GM12878 (cell line): ENCODE data around the gene SFXN4. TPM values are rescaled to one million over a fixed set of nuclear protein-coding genes. Genes with fewer than 3 reads are reported as not detected.

Experiments
- ATAC-seq: fragments of 200-7000 bp; cut with Tn5 transposase; 3 replicates; pipeline ENCODE4 v1.9.1; 2020; ENCODE audit warnings: mild to moderate bottlenecking, moderate library complexity
- BruUV-seq: library from RNA; stranded (reverse); fragments of 400-500 nt; replicated peaks from 2 replicates; lab custom pipeline; 2021; lab: Mats Ljungman, UMichigan
- CTCF ChIA-PET: fragments of 300-600 bp; sonication (Branson Sonifier 250); formaldehyde crosslinking; extraction: SDS; loops from one replicate; lab custom pipeline; 2021; ENCODE audit warnings: inconsistent platforms; lab: Yijun Ruan, JAX
- POLR2A ChIA-PET: fragments of 350-600 bp; formaldehyde crosslinking; extraction: SDS; loops from one replicate; lab custom pipeline; 2021; ENCODE audit warnings: inconsistent platforms; lab: Charles Lee
- RAD21 ChIA-PET: fragments of 300-600 bp; sonication (Branson Sonifier 250); formaldehyde crosslinking; loops from one replicate; lab custom pipeline; 2023; ENCODE audit warnings: antibody characterized with exemption; ENCODE audit not compliant: unreplicated experiment; lab: Charles Lee
- SMC1A ChIA-PET: fragments of 300-600 bp; sonication (Branson Sonifier 250); formaldehyde crosslinking; loops from one replicate; lab custom pipeline; 2023; ENCODE audit not compliant: unreplicated experiment, uncharacterized antibody; lab: Charles Lee
- DNase-seq: peaks from one replicate; pipeline ENCODE4 v3.0.0-alpha.2; 2011; ENCODE audit warnings: low read depth, low spot score
- FAIRE-seq: peaks from 3 replicates; lab custom pipeline; 2011; peaks lifted over from hg19 to GRCh38; lab: Jason Lieb, UNC
- H2AFZ ChIP-seq: 2 replicates; pipeline ENCODE4 v1.6.0; 2011; ENCODE audit warnings: low read depth, low read length, control low read depth; ENCODE audit not compliant: control insufficient read depth
- H3K27ac ChIP-seq: 2 replicates; pipeline ENCODE4 v1.5.1; 2011; ENCODE audit warnings: control low read depth; ENCODE audit not compliant: control insufficient read depth, insufficient read depth
- H3K27me3 ChIP-seq, 2 experiments: replicated peaks in 1 of 2; 2 replicates each; pipeline versions ENCODE4 v1.6.0 to v1.6.1; 2011; ENCODE audit warnings: low read length in 1 of 2; ENCODE audit not compliant: control insufficient read depth in 2 of 2, insufficient read depth in 2 of 2
- H3K36me3 ChIP-seq, 2 experiments: 2 replicates each; pipeline ENCODE4 v1.5.1; 2011; ENCODE audit warnings: low read length in 1 of 2; ENCODE audit not compliant: control insufficient read depth in 2 of 2, insufficient read depth in 2 of 2
- H3K4me1 ChIP-seq: 2 replicates; pipeline ENCODE4 v1.6.1; 2011; ENCODE audit warnings: mild to moderate bottlenecking, low read length, moderate library complexity, mixed read lengths; ENCODE audit not compliant: control insufficient read depth, insufficient read depth
- H3K4me2 ChIP-seq: 2 replicates; pipeline ENCODE4 v1.6.0; 2011; ENCODE audit warnings: control low read depth; ENCODE audit not compliant: control insufficient read depth, insufficient read depth
- H3K4me3 ChIP-seq: fragments of 200-600 bp; sonication (generic); 2 replicates; pipeline ENCODE4 v1.5.1; 2016
- H3K79me2 ChIP-seq: 2 replicates; pipeline ENCODE4 v1.6.0; 2011; ENCODE audit warnings: low read length; ENCODE audit not compliant: control insufficient read depth, insufficient read depth
- H3K9ac ChIP-seq: 2 replicates; pipeline ENCODE4 v1.8.0; 2011; ENCODE audit warnings: low read length, control low read depth, mixed read lengths; ENCODE audit not compliant: control insufficient read depth, insufficient read depth
- H3K9me3 ChIP-seq: replicated peaks from 3 replicates; pipeline ENCODE4 v1.5.1; 2011; ENCODE audit warnings: mild to moderate bottlenecking, low read length; ENCODE audit not compliant: control insufficient read depth, insufficient read depth
- H4K20me1 ChIP-seq: 2 replicates; pipeline ENCODE4 v1.6.0; 2011; ENCODE audit not compliant: control insufficient read depth, insufficient read depth
- CREB1 ChIP-seq: IDR thresholded peaks from 2 replicates; pipeline ENCODE4 v1.6.1; 2012; ENCODE audit warnings: low read depth, mild to moderate bottlenecking, inconsistent platforms
- CTCF ChIP-seq, 3 experiments: IDR thresholded peaks in 2 of 3; conservative IDR thresholded peaks in 1 of 3; 2 replicates each; pipeline ENCODE4 v1.5.1; 2011; ENCODE audit warnings: low read depth in 3 of 3, low read length in 3 of 3, mild to moderate bottlenecking in 3 of 3, control low read depth in 2 of 3, moderate library complexity in 2 of 3, inconsistent platforms in 1 of 3, mixed read lengths in 1 of 3; ENCODE audit not compliant: control insufficient read depth in 2 of 3, insufficient read depth in 1 of 3; ENCODE audit errors: extremely low read depth in 1 of 3
- EP300 ChIP-seq, 2 experiments: fragments of 150-350 bp in 1 of 2; IDR thresholded peaks; 2 replicates each; pipeline ENCODE4 v1.6.1; 2011 to 2012; ENCODE audit warnings: low read depth in 2 of 2, low read length in 2 of 2, borderline replicate concordance in 1 of 2, improper control_type of control experiment in 1 of 2, inconsistent platforms in 1 of 2; ENCODE audit not compliant: control insufficient read depth in 1 of 2
- KDM1A ChIP-seq: fragments of 200-600 bp; sonication (generic); IDR thresholded peaks from 2 replicates; pipeline ENCODE4 v1.6.1; 2016; ENCODE audit warnings: borderline replicate concordance
- NFYB ChIP-seq: IDR thresholded peaks from 2 replicates; pipeline ENCODE4 v1.6.1; 2011; ENCODE audit warnings: low read depth, mild to moderate bottlenecking, low read length, improper control_type of control experiment, moderate library complexity; ENCODE audit not compliant: insufficient read depth
- NR2C2 ChIP-seq: IDR thresholded peaks from 2 replicates; pipeline ENCODE4 v1.6.1; 2011; ENCODE audit warnings: borderline replicate concordance, low read depth; ENCODE audit not compliant: control insufficient read depth, insufficient read length
- RAD21 ChIP-seq: IDR thresholded peaks from 2 replicates; pipeline ENCODE4 v1.6.1; 2011; ENCODE audit warnings: mild to moderate bottlenecking, low read depth, low read length, moderate library complexity; ENCODE audit not compliant: insufficient read depth
- SMAD5 ChIP-seq: IDR thresholded peaks from 2 replicates; pipeline ENCODE4 v1.6.1; 2016; ENCODE audit warnings: antibody characterized with exemption, low read depth
- SMC3 ChIP-seq: IDR thresholded peaks from 2 replicates; pipeline ENCODE4 v1.6.1; 2011; ENCODE audit warnings: low read length, improper control_type of control experiment, borderline replicate concordance
- ZSCAN29 ChIP-seq: fragments of 450-650 bp; IDR thresholded peaks from 2 replicates; pipeline ENCODE4 v1.6.1; 2017; ENCODE audit warnings: mild to moderate bottlenecking, moderate library complexity
- WGBS: methylation state at CpG from one replicate; pipeline ENCODE4 v1.1.6; 2016; ENCODE audit warnings: low lambda C conversion rate; ENCODE audit not compliant: insufficient replicate concordance, insufficient coverage; ENCODE audit errors: missing lambda C conversion rate; 5-methylcytosine and 5-hydroxymethylcytosine counted together
- in situ Hi-C: fragments of 300-500 bp; cut with MboI; formaldehyde crosslinking; loops from 9 replicates; pipeline ENCODE4 v1.14.3; 2018; ENCODE audit warnings: mixed read lengths
- intact Hi-C: fragments of 100-400 bp; cut with micrococcal nuclease; formaldehyde crosslinking; loops from one replicate; pipeline ENCODE4 v1.14.2; 2022; ENCODE audit not compliant: unreplicated experiment
- polyA plus RNA-seq, 11 experiments: library from polyadenylated mRNA; depleted of rRNA in 4 of 11; unstranded in 6 of 11; stranded (reverse) in 5 of 11; fragments of >200 nt; fragmentation: Nextera tagmentation in 4 of 11; fragmentation: Illumina TruSeq in 1 of 11; extraction: Ambion mirVana in 4 of 11; extraction: Trizol in 1 of 11; gene quantifications; 1 replicate in 1 of 11; 2 replicates in 10 of 11; pipeline versions ENCODE4 v1.2.1 to v1.2.3, GENCODE V29; 2011 to 2016; ENCODE audit warnings: inconsistent platforms in 2 of 11, missing spikeins in 2 of 11, low read depth in 1 of 11
- total RNA-seq, 4 experiments: library from RNA; depleted of rRNA in 3 of 4; stranded (reverse); fragments of >200 nt in 3 of 4; fragmentation: Illumina TruSeq in 1 of 4; extraction: Trizol in 1 of 4; gene quantifications; 2 replicates each; pipeline versions ENCODE4 v1.2.1 to v1.2.3, GENCODE V29; 2013 to 2021

Gene SFXN4
- total and polyA plus RNA-seq, 10 of the 15 experiments (the other 5 are each of a cell fraction or from before 2014, with no cell fraction given), result 40.7 to 111 (median 48.8) TPM

DNA sequence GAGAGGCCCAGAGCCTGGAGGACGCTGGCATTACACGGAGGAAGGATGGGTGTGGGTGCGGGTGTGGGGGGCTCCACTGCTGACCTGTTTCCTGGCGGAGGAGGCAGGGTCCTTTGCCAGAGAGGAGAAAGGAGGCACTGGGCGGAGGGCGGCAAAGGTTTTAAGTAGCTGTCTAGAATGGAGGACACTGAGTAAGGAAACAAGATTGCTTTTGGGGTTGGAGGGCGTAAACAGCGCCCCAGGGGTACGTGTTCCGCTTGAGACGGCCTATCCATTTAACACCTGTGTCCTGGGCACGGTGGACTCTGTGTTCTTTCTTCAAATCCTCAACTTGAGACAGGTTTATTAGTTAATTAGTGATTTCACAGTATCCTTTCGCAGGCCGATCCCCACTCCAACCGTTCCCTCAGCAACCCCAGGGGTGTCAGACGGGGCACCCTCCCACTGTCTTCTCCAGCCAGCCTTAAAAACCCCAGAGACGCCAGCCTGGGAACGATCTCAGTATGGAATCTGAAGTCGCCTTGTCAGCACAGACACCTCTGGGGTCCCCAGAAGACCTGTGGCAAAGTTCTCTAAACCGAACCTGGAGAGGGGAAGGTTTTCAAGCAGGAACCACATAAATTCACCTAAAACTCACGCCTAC is 24.8 kb downstream of the SFXN4 start (continued):
- TF ChIP-seq NFYB, result no peak
- TF ChIP-seq EP300 (IDR thresholded peaks at IDR 0.05; ENCODE audit: borderline replicate concordance in 1 of 2, control insufficient read depth in 1 of 2, low read depth in 2 of 2, low read length in 2 of 2), result no peak

GRCh38 chr10:119139464-119140067 is 25.9 kb downstream of the SFXN4 start:
- ChIA-PET SMC1A (interaction anchor here (0.9 to 1.3 kb wide), 2 partner anchors 58 to 350 kb away, joined by 3 to 4 read pairs; no protein-coding TSS in a partner anchor), RAD21 (interaction anchor here (0.7 kb wide), 1 partner anchor 350 kb away, joined by 3 read pairs; no protein-coding TSS in a partner anchor), POLR2A (no interaction called here), CTCF (interaction anchor here (1.0 to 2.2 kb wide), 3 partner anchors 13 to 306 kb away, joined by 3 to 16 read pairs (median 3); no protein-coding TSS in a partner anchor)
- Histone ChIP-seq H3K4me2 (no peak overlapping the region), H3K4me1 (no peaks in the 10 kb centered on the region), H2AFZ (no peak overlapping the region), H3K9ac (no peak overlapping the region), H3K27ac (no peak overlapping the region), H3K36me3 (peaks cover 5 to 8% of the 10 kb centered on the region in 2 experiments; a peak in 3 of 4 replicates), H3K27me3 (no peaks in the 10 kb centered on the region), H3K4me3 (no peak overlapping the region), H3K79me2 (no peaks in the 10 kb centered on the region), H4K20me1 (no peaks in the 10 kb centered on the region), H3K9me3 (no peaks in the 10 kb centered on the region)
- no peak for DNase-seq
- intact Hi-C loops (no loop called here), in situ Hi-C loops (no loop called here)
- TF ChIP-seq CTCF (IDR thresholded peaks at IDR 0.05 in 2 of 3, conservative IDR thresholded peaks at IDR 0.05 in 1 of 3; ENCODE audit: control insufficient read depth in 2 of 3, extremely low read depth in 1 of 3, insufficient read depth in 1 of 3, low read depth in 3 of 3, low read length in 3 of 3), result peak; percentile 60 to 79 (median 67)
- TF ChIP-seq RAD21, result peak; percentile 64
- TF ChIP-seq ZSCAN29, result no peak
- TF ChIP-seq SMC3, result peak; percentile 57; the same call in 1 of the 2 replicates
- TF ChIP-seq NR2C2, result no peak
- no peak for TF ChIP-seq CREB1
- TF ChIP-seq SMAD5, result no peak
- no peak for TF ChIP-seq KDM1A
- BruUV-seq, result no TSS peak
- FAIRE-seq, result no peak
- WGBS, result 65% methylated on average over 12 of the region's 13 CpGs
- peak; percentile 93 for ATAC-seq
